ENCODE data around the gene PFDN1. TPM values are rescaled to one million over a fixed set of nuclear protein-coding genes. Genes with fewer than 3 reads are reported as not detected.
A peak's percentile ranks its signal among the peaks of the same experiment; 100 is the strongest.

PFDN1 gene
- total RNA-seq, 1 experiment from 2014 or later = 69.1 TPM

- ChIA-PET CTCF (interaction anchor here (0.5 to 2.3 kb wide), 14 partner anchors 9 to 830 kb away, joined by 3 to 34 read pairs (median 5); partner anchors contain the start of gene HBEGF), POLR2A (ENCODE audit: unreplicated experiment) (interaction anchor here (0.6 to 1.1 kb wide), 3 partner anchors 101 to 1971 kb away, joined by 10 to 13 read pairs (median 11); partner anchors contain the start of gene ZMAT2)
- Histone ChIP-seq H3K4me3 (no peak overlapping the region), H4K20me1 (ENCODE audit: insufficient read depth) (no peaks in the 10 kb centered on the region), H3K36me3 (ENCODE audit: low read depth) (peaks cover 6% of the 10 kb centered on the region; the same call in 1 of the 2 replicates), H2AFZ (no peak overlapping the region), H3K79me2 (ENCODE audit: low read depth) (peaks cover 24% of the 10 kb centered on the region), H3K27ac (no peak overlapping the region), H3K9me3 (ENCODE audit: insufficient read depth, low read depth) (no peaks in the 10 kb centered on the region), H3K27me3 (ENCODE audit: insufficient read depth, low read depth) (no peaks in the 10 kb centered on the region), H3K4me1 (replicated peaks; ENCODE audit: insufficient read depth) (peaks cover 45% of the 10 kb centered on the region), H3K9me2 (ENCODE audit: insufficient read depth) (no peaks in the 10 kb centered on the region), H3F3A (ENCODE audit: insufficient read depth, low read depth) (peaks cover 38% of the 10 kb centered on the region; the same call in 1 of the 2 replicates), H3K4me2 (peak overlapping the region; percentile 41; the same call in 1 of the 2 replicates)
- peak; percentile 91 for TF ChIP-seq CTCF (conservative IDR thresholded peaks at IDR 0.05)
- no peak for TF ChIP-seq EZH2 (IDR thresholded peaks at IDR 0.05; ENCODE audit: low read depth)
- peak; percentile 77 to 82 for DNase-seq
- no TSS peak for BruUV-seq (replicated peaks)
- intact Hi-C loops (cut with micrococcal nuclease; ENCODE audit: unreplicated experiment) = loop anchor here (1.0 to 5.0 kb wide), 6 partner anchors 67 to 473 kb away; partner anchors contain the start of genes CD14, CYSTM1 and HBEGF
Observed at GRCh38 chr5:140244525-140245025, 58.3 kb downstream of the PFDN1 start.

- Histone ChIP-seq H3K79me2 (ENCODE audit: low read depth) (peaks cover 16% of the 10 kb centered on the region), H2AFZ (no peak overlapping the region), H4K20me1 (ENCODE audit: insufficient read depth) (no peaks in the 10 kb centered on the region), H3K27ac (no peak overlapping the region), H3F3A (ENCODE audit: insufficient read depth, low read depth) (peaks cover 32% of the 10 kb centered on the region; the same call in 1 of the 2 replicates), H3K9me2 (ENCODE audit: insufficient read depth) (no peaks in the 10 kb centered on the region), H3K9me3 (ENCODE audit: insufficient read depth, low read depth) (no peaks in the 10 kb centered on the region), H3K36me3 (ENCODE audit: low read depth) (0 out of 2 replicates have a peak, but pooled peaks cover 3% of the 10 kb centered on the region), H3K4me3 (no peak overlapping the region), H3K4me2 (no peak overlapping the region), H3K4me1 (replicated peaks; ENCODE audit: insufficient read depth) (peaks cover 45% of the 10 kb centered on the region), H3K27me3 (ENCODE audit: insufficient read depth, low read depth) (no peaks in the 10 kb centered on the region)
- ChIA-PET POLR2A (ENCODE audit: unreplicated experiment) (interaction anchor here (0.6 to 1.1 kb wide), 4 partner anchors 101 to 1972 kb away, joined by 3 to 13 read pairs (median 10); partner anchors contain the start of gene ZMAT2), CTCF (interaction anchor here (0.5 to 2.3 kb wide), 13 partner anchors 8 to 829 kb away, joined by 3 to 34 read pairs (median 5); partner anchors contain the start of gene HBEGF)
- no peak for DNase-seq
- intact Hi-C loops (cut with micrococcal nuclease; ENCODE audit: unreplicated experiment) = loop anchor here (1.0 to 5.0 kb wide), 6 partner anchors 66 to 474 kb away; partner anchors contain the start of genes CD14, CYSTM1 and HBEGF
- no TSS peak for BruUV-seq (replicated peaks)
- TF ChIP-seq CTCF (conservative IDR thresholded peaks at IDR 0.05) (no peak), EZH2 (IDR thresholded peaks at IDR 0.05; ENCODE audit: low read depth) (no peak)
Observed at GRCh38 chr5:140243706-140244250, 59.1 kb downstream of the PFDN1 start.

GRCh38 chr5:140242890-140243585 lies 59.9 kb downstream of the PFDN1 start:
- no peaks in the 10 kb centered on the region for H3K9me2 ChIP-seq (ENCODE audit: insufficient read depth)
- H3K79me2 ChIP-seq (ENCODE audit: low read depth) = peaks cover 8% of the 10 kb centered on the region; the same call in 1 of the 2 replicates
- POLR2A ChIA-PET (ENCODE audit: unreplicated experiment) = interaction anchor here (0.6 kb wide), 1 partner anchor 102 kb away, joined by 3 read pairs; no protein-coding TSS in a partner anchor
- DNase-seq = no peak
- H3K27ac ChIP-seq = no peak overlapping the region
- BruUV-seq (replicated peaks) = no TSS peak
- no peak overlapping the region for H3K4me3 ChIP-seq
- CTCF ChIA-PET = interaction anchor here (0.8 to 2.3 kb wide), 3 partner anchors 17 to 109 kb away, joined by 3 to 31 read pairs (median 3); no protein-coding TSS in a partner anchor
- peaks cover 45% of the 10 kb centered on the region for H3K4me1 ChIP-seq (replicated peaks; ENCODE audit: insufficient read depth)
- H3F3A ChIP-seq (ENCODE audit: insufficient read depth, low read depth) = peaks cover 32% of the 10 kb centered on the region; the same call in 1 of the 2 replicates
- H2AFZ ChIP-seq = no peak overlapping the region
- no peak overlapping the region for H3K4me2 ChIP-seq
- no peaks in the 10 kb centered on the region for H4K20me1 ChIP-seq (ENCODE audit: insufficient read depth)
- no peaks in the 10 kb centered on the region for H3K9me3 ChIP-seq (ENCODE audit: insufficient read depth, low read depth)
- H3K36me3 ChIP-seq (ENCODE audit: low read depth) = 0 out of 2 replicates have a peak, but pooled peaks cover 3% of the 10 kb centered on the region
- TF ChIP-seq CTCF (conservative IDR thresholded peaks at IDR 0.05) (no peak), EZH2 (IDR thresholded peaks at IDR 0.05; ENCODE audit: low read depth) (no peak)
- H3K27me3 ChIP-seq (ENCODE audit: insufficient read depth, low read depth) = no peaks in the 10 kb centered on the region
- intact Hi-C loops (cut with micrococcal nuclease; ENCODE audit: unreplicated experiment) = loop anchor here (5.0 kb wide), 3 partner anchors 66 to 474 kb away; partner anchors contain the start of genes CD14 and CYSTM1
